OCI-LY3 (cell line): Measurements from ENCODE around the gene IFT27.

Source experiments
- CTCF ChIP-seq: fragments of 200-600, 300-600 bp; sonication (generic); IDR thresholded peaks from 2 replicates; pipeline ENCODE4 v1.5.1; 2014; ENCODE audit warnings: antibody characterized with exemption, low read length, low read depth
- EZH2phosphoT487 ChIP-seq: fragments of 200-600 bp; shearing (Covaris generic); IDR thresholded peaks from 2 replicates; pipeline ENCODE4 v1.6.1; 2018; ENCODE audit warnings: antibody characterized with exemption, mixed run types, low read depth

GRCh38 chr22:36730176-36730858 is 45.6 kb downstream of the IFT27 start:
- TF ChIP-seq CTCF: no peak
- TF ChIP-seq EZH2phosphoT487: no peak
